OCI-LY7 (cell line): Measurements from ENCODE around the gene TSTD1. TPM values are rescaled to one million over a fixed set of nuclear protein-coding genes. Genes with fewer than 3 reads are reported as not detected.

Experiments used
- BruUV-seq: library from RNA; stranded (reverse); fragments of 400-500 nt; replicated peaks from 2 replicates; lab custom pipeline; 2021; lab: Mats Ljungman, UMichigan
- CTCF ChIA-PET: fragments of 300-600 bp; sonication (Branson Sonifier 250); formaldehyde crosslinking; loops from one replicate; lab custom pipeline; 2022; ENCODE audit warnings: antibody characterized with exemption; ENCODE audit not compliant: unreplicated experiment; lab: Charles Lee
- POLR2A ChIA-PET: fragments of 300-600 bp; sonication (Branson Sonifier 250); formaldehyde crosslinking; loops from one replicate; lab custom pipeline; 2022; ENCODE audit warnings: antibody characterized with exemption; lab: Charles Lee
- DNase-seq: peaks from one replicate; pipeline ENCODE4 v3.0.0-alpha.2; 2015; ENCODE audit warnings: low spot score
- H2AFZ ChIP-seq: fragments of 200-600 bp; sonication (generic), shearing (Covaris generic); 2 replicates; pipeline ENCODE4 v1.6.1; 2014; ENCODE audit warnings: mild to moderate bottlenecking, antibody characterized with exemption, low read length, moderate library complexity
- H3K27ac ChIP-seq: fragments of 200-600 bp; sonication (generic); 2 replicates; pipeline ENCODE4 v1.5.1; 2014; ENCODE audit warnings: mixed run types, low read depth, mild to moderate bottlenecking, moderate library complexity, low read length, inconsistent platforms; ENCODE audit not compliant: poor library complexity, severe bottlenecking
- H3K36me3 ChIP-seq: fragments of 200-600 bp; sonication (generic); 2 replicates; pipeline ENCODE4 v1.6.1; 2014; ENCODE audit warnings: mild to moderate bottlenecking, antibody characterized with exemption, low read length, moderate library complexity, mixed read lengths; ENCODE audit not compliant: insufficient read depth
- H3K4me1 ChIP-seq: fragments of 200-600 bp; sonication (generic); 2 replicates; pipeline ENCODE4 v1.5.1; 2014; ENCODE audit warnings: mild to moderate bottlenecking, low read length; ENCODE audit not compliant: insufficient read depth, poor library complexity, severe bottlenecking
- H3K4me2 ChIP-seq: fragments of 200-600 bp; sonication (generic); 2 replicates; pipeline ENCODE4 v1.6.1; 2014; ENCODE audit warnings: mild to moderate bottlenecking, low read length
- H3K4me3 ChIP-seq: fragments of 200-600 bp; sonication (generic); 2 replicates; pipeline ENCODE4 v1.5.1; 2014; ENCODE audit warnings: mild to moderate bottlenecking, low read depth, low read length; ENCODE audit not compliant: poor library complexity, severe bottlenecking
- H3K79me2 ChIP-seq: fragments of 200-600 bp; sonication (generic); 2 replicates; pipeline ENCODE4 v1.6.1; 2016; ENCODE audit warnings: low read depth, mild to moderate bottlenecking, low read length, moderate library complexity, mixed read lengths; ENCODE audit not compliant: insufficient read depth
- H3K9me2 ChIP-seq: fragments of 200-600 bp; sonication (generic); 2 replicates; pipeline ENCODE4 v1.6.1; 2016; ENCODE audit warnings: mild to moderate bottlenecking, low read length, mixed read lengths; ENCODE audit not compliant: insufficient read depth
- H3K9me3 ChIP-seq: fragments of 200-600 bp; sonication (generic); 2 replicates; pipeline ENCODE4 v1.6.1; 2014; ENCODE audit warnings: mild to moderate bottlenecking, mixed run types, low read length, mixed read lengths
- H4K20me1 ChIP-seq: fragments of 200-600 bp; sonication (generic); 2 replicates; pipeline ENCODE4 v1.6.1; 2014; ENCODE audit warnings: mild to moderate bottlenecking, antibody characterized with exemption, low read length, moderate library complexity, mixed read lengths; ENCODE audit not compliant: insufficient read depth
- CTCF ChIP-seq: fragments of 200-600 bp; sonication (generic); conservative IDR thresholded peaks from 2 replicates; pipeline ENCODE4 v1.5.1; 2014; ENCODE audit warnings: mild to moderate bottlenecking, antibody characterized with exemption, low read length, moderate library complexity, mixed read lengths
- EZH2phosphoT487 ChIP-seq: fragments of 200-600 bp; sonication (generic); IDR thresholded peaks from 2 replicates; pipeline ENCODE4 v1.6.1; 2018; ENCODE audit warnings: low read depth, borderline replicate concordance, mild to moderate bottlenecking, mixed run types, antibody characterized with exemption, low read length, moderate library complexity, mixed read lengths
- intact Hi-C: fragments of 100-400 bp; cut with micrococcal nuclease; formaldehyde crosslinking; loops from one replicate; pipeline ENCODE4 v1.10.0; 2022; ENCODE audit not compliant: unreplicated experiment
- total RNA-seq, 2 experiments: library from RNA; depleted of rRNA in 1 of 2; stranded (reverse); fragments of >200 nt in 1 of 2; shearing (Covaris generic) in 1 of 2; gene quantifications; 2 replicates each; pipeline ENCODE4 v1.2.3, GENCODE V29; 2014 to 2022

TSTD1 gene
- total RNA-seq, 2 experiments from 2014 or later: 73.4 to 164 TPM

GRCh38 chr1:161013488-161014230, 25.1 kb downstream of the TSTD1 start:
- Histone ChIP-seq H3K79me2 (peaks cover 12% of the 10 kb centered on the region; the same call in 1 of the 2 replicates), H3K36me3 (no peaks in the 10 kb centered on the region), H3K4me1 (peaks cover 35% of the 10 kb centered on the region), H3K27ac (peak overlapping the region; percentile 80), H3K9me3 (no peaks in the 10 kb centered on the region), H4K20me1 (no peaks in the 10 kb centered on the region), H3K4me3 (peak overlapping the region; percentile 60), H3K9me2 (no peaks in the 10 kb centered on the region), H3K4me2 (peak overlapping the region; percentile 83), H2AFZ (peak overlapping the region; percentile 77)
- no TSS peak for BruUV-seq
- TF ChIP-seq CTCF (no peak), EZH2phosphoT487 (no peak)
- DNase-seq: peak; percentile 88
- ChIA-PET CTCF (no interaction called here), POLR2A (interaction anchor here (0.7 to 1.0 kb wide), 4 partner anchors 8 to 1039 kb away, joined by 3 to 6 read pairs (median 3); no protein-coding TSS in a partner anchor)
- intact Hi-C loops: loop anchor here (1.0 kb wide), 2 partner anchors 8 to 32 kb away; partner anchors contain the start of genes F11R and USF1

- ChIA-PET CTCF (no interaction called here), POLR2A (interaction anchor here (0.7 to 1.0 kb wide), 4 partner anchors 9 to 1040 kb away, joined by 3 to 6 read pairs (median 3); no protein-coding TSS in a partner anchor)
- peak overlapping the region; percentile 83 for H3K4me2 ChIP-seq
- peak overlapping the region; percentile 77; the same call in 1 of the 2 replicates for H2AFZ ChIP-seq
- H3K36me3 ChIP-seq: no peaks in the 10 kb centered on the region
- no peak for TF ChIP-seq CTCF
- TF ChIP-seq EZH2phosphoT487: no peak
- no peaks in the 10 kb centered on the region for H3K9me3 ChIP-seq
- intact Hi-C loops: loop anchor here (1.0 kb wide), 2 partner anchors 8 to 32 kb away; partner anchors contain the start of genes F11R and USF1
- H3K4me1 ChIP-seq: peaks cover 32% of the 10 kb centered on the region
- peaks cover 12% of the 10 kb centered on the region; the same call in 1 of the 2 replicates for H3K79me2 ChIP-seq
- TSS peak; percentile 59 for BruUV-seq
- H3K9me2 ChIP-seq: no peaks in the 10 kb centered on the region
- peak overlapping the region; percentile 60 for H3K4me3 ChIP-seq
- no peak for DNase-seq
- H3K27ac ChIP-seq: peak overlapping the region; percentile 80
- H4K20me1 ChIP-seq: no peaks in the 10 kb centered on the region
These were observed 25.7 kb downstream of the TSTD1 start for GRCh38 chr1:161013131-161013487.

- peaks cover 32% of the 10 kb centered on the region for H3K4me1 ChIP-seq
- H4K20me1 ChIP-seq: no peaks in the 10 kb centered on the region
- no peaks in the 10 kb centered on the region for H3K9me3 ChIP-seq
- POLR2A ChIA-PET: interaction anchor here (0.7 to 1.0 kb wide), 2 partner anchors 8 to 649 kb away, joined by 4 read pairs; partner anchors contain the start of gene F11R
- H3K36me3 ChIP-seq: no peaks in the 10 kb centered on the region
- H3K4me2 ChIP-seq: peak overlapping the region; percentile 83
- peaks cover 12% of the 10 kb centered on the region; the same call in 1 of the 2 replicates for H3K79me2 ChIP-seq
- CTCF ChIA-PET: no interaction called here
- no TSS peak for BruUV-seq
- H3K9me2 ChIP-seq: no peaks in the 10 kb centered on the region
- intact Hi-C loops: no loop called here
- TF ChIP-seq CTCF: no peak
- no peak for TF ChIP-seq EZH2phosphoT487
- peak overlapping the region; percentile 60; the same call in 1 of the 2 replicates for H2AFZ ChIP-seq
- no peak for DNase-seq
- H3K4me3 ChIP-seq: peak overlapping the region; percentile 60
- peak overlapping the region; percentile 10 for H3K27ac ChIP-seq
These were observed 26.3 kb downstream of the TSTD1 start for GRCh38 chr1:161012420-161012819.
